SK-N-SH treated with all-trans-retinoic acid at 6 μM for 48 hours (cell line): ENCODE measurements around the gene TTYH3.

Source experiments
- ATAC-seq: fragments of 200-7000 bp; cut with Tn5 transposase; 3 replicates; pipeline ENCODE4 v1.9.1; 2020; ENCODE audit warnings: mild to moderate bottlenecking, moderate library complexity
- CREB5 ChIP-seq: fragments of 250-450 bp; sonication (Bioruptor Pico); IDR thresholded peaks from 2 replicates; pipeline ENCODE4 v1.5.1; 2020; ENCODE audit warnings: low read depth, mild to moderate bottlenecking, moderate library complexity
- CSRNP3 ChIP-seq: fragments of 250-450 bp; sonication (Bioruptor Pico); IDR thresholded peaks from 2 replicates; pipeline ENCODE4 v1.5.1; 2021; ENCODE audit warnings: mild to moderate bottlenecking, moderate library complexity
- GLIS3 ChIP-seq: fragments of 250-450 bp; sonication (Bioruptor Pico); IDR thresholded peaks from 2 replicates; pipeline ENCODE4 v1.5.0; 2020; ENCODE audit warnings: mild to moderate bottlenecking, moderate library complexity
- OSR1 ChIP-seq: fragments of 250-450 bp; sonication (Bioruptor Pico); IDR thresholded peaks from 2 replicates; pipeline ENCODE4 v1.8.0; 2022; ENCODE audit warnings: moderate library complexity, mild to moderate bottlenecking, inconsistent platforms
- PATZ1 ChIP-seq: fragments of 250-450 bp; sonication (Bioruptor Pico); IDR thresholded peaks from 2 replicates; pipeline ENCODE4 v1.8.0; 2020; ENCODE audit warnings: mild to moderate bottlenecking, moderate library complexity, borderline replicate concordance
- POU6F1 ChIP-seq: fragments of 250-450 bp; sonication (Bioruptor Pico); IDR thresholded peaks from 2 replicates; pipeline ENCODE4 v1.8.0; 2021; ENCODE audit warnings: low read depth, mild to moderate bottlenecking, moderate library complexity, borderline replicate concordance
- PPARA ChIP-seq: fragments of 250-450 bp; sonication (Bioruptor Pico); IDR thresholded peaks from 2 replicates; pipeline ENCODE4 v1.5.0; 2020; ENCODE audit warnings: mild to moderate bottlenecking, borderline replicate concordance
- RARB ChIP-seq: fragments of 250-450 bp; sonication (Bioruptor Pico); IDR thresholded peaks from 2 replicates; pipeline ENCODE4 v1.8.0; 2021; ENCODE audit warnings: mild to moderate bottlenecking, moderate library complexity
- TCF4 ChIP-seq: fragments of 250-450 bp; sonication (Bioruptor Pico); IDR thresholded peaks from 2 replicates; pipeline ENCODE4 v1.8.0; 2021; ENCODE audit warnings: mild to moderate bottlenecking, moderate library complexity, borderline replicate concordance
- TOX ChIP-seq: fragments of 250-450 bp; sonication (Bioruptor Pico); IDR thresholded peaks from 2 replicates; pipeline ENCODE4 v1.8.0; 2021; ENCODE audit warnings: mild to moderate bottlenecking, moderate library complexity, borderline replicate concordance
- TSHZ2 ChIP-seq: fragments of 250-450 bp; sonication (Bioruptor Pico); IDR thresholded peaks from 2 replicates; pipeline ENCODE4 v1.5.0; 2020; ENCODE audit warnings: mild to moderate bottlenecking, moderate library complexity
- ZFP30 ChIP-seq: fragments of 450-650 bp; formaldehyde crosslinking; IDR thresholded peaks from 2 replicates; pipeline ENCODE4 v1.5.0; 2022; ENCODE audit warnings: mild to moderate bottlenecking, moderate library complexity
- ZNF565 ChIP-seq: fragments of 450-650 bp; formaldehyde crosslinking; conservative IDR thresholded peaks from 2 replicates; pipeline ENCODE4 v1.5.0; 2020; ENCODE audit warnings: low read depth, mild to moderate bottlenecking, moderate library complexity
- ZNF70 ChIP-seq: fragments of 450-650 bp; formaldehyde crosslinking; IDR thresholded peaks from 2 replicates; pipeline ENCODE4 v1.5.0; 2020; ENCODE audit warnings: mild to moderate bottlenecking, moderate library complexity
- ZNF8 ChIP-seq: fragments of 450-650 bp; formaldehyde crosslinking; IDR thresholded peaks from 2 replicates; pipeline ENCODE4 v1.5.0; 2020; ENCODE audit warnings: mild to moderate bottlenecking, moderate library complexity

Gene TTYH3

GRCh38 chr7:2611401-2611800 lies 20.4 kb upstream of the TTYH3 start:
- no peak for ATAC-seq
- TF ChIP-seq POU6F1 (CRISPR knock-in tag) (no peak), GLIS3 (CRISPR knock-in tag) (no peak), RARB (CRISPR knock-in tag) (no peak), PATZ1 (CRISPR knock-in tag) (no peak)

GRCh38 chr7:2611922-2612321 lies 19.9 kb upstream of the TTYH3 start:
- TF ChIP-seq CSRNP3 (CRISPR knock-in tag) (no peak), POU6F1 (CRISPR knock-in tag) (no peak), ZFP30 (no peak), CREB5 (CRISPR knock-in tag) (no peak), TCF4 (CRISPR knock-in tag) (no peak), ZNF70 (CRISPR knock-in tag) (no peak), ZNF8 (no peak)
- ATAC-seq, result no peak

- TF ChIP-seq PATZ1 (CRISPR knock-in tag) (no peak), OSR1 (CRISPR knock-in tag) (no peak), ZFP30 (no peak), TOX (no peak), POU6F1 (CRISPR knock-in tag) (no peak)
- TF ChIP-seq, all 23 proteins: peak for 0
- no peak for ATAC-seq
These were observed 19.2 kb upstream of the TTYH3 start for GRCh38 chr7:2612445-2613097.

GRCh38 chr7:2613098-2613930 lies 18.5 kb upstream of the TTYH3 start:
- no peak for ATAC-seq
- TF ChIP-seq PPARA (CRISPR knock-in tag) (no peak), ZNF565 (CRISPR knock-in tag) (no peak), CREB5 (CRISPR knock-in tag) (no peak), TSHZ2 (no peak), RARB (CRISPR knock-in tag) (no peak)
